Measurements from ENCODE around the gene AGFG2.

DNA sequence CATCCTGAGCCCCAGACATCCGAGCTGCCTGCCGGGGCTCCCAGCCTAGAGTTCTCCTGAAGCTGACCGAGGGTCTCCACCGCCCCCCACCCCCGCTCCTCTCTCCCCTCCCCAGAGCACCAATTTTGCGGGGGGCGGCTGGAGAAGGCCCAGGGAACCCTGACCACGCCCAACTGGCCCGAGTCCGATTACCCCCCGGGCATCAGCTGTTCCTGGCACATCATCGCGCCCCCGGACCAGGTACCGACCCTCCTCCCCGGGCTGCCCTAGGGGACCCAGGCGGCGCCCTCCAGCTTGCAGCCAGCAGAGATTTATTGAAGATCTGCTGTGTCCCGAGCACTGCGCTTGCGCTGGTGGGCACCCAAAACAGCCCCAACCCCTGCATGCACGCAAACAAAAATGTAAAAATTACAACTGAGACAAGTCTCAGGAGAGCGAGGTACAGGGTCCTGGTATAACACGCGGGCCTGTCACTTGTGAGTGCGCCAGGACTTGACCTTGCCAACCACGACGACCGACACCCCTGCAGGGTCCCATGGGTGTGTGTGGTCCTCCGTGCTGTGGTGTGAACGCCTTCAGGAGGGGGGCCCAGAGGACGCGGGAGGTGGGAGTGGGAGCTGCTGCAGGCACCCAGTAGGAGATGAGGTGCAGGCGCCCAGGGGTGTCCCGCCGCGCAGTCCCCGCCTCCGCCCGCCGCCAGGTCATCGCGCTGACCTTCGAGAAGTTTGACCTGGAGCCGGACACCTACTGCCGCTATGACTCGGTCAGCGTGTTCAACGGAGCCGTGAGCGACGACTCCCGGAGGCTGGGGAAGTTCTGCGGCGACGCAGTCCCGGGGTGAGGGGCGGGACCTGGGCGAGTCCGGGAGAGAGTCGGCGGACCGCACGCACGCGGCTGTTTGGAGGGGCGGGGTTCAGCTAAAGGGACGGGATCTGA is 66.2 kb downstream of the AGFG2 start:
- TF ChIP-seq, protein P1, sequence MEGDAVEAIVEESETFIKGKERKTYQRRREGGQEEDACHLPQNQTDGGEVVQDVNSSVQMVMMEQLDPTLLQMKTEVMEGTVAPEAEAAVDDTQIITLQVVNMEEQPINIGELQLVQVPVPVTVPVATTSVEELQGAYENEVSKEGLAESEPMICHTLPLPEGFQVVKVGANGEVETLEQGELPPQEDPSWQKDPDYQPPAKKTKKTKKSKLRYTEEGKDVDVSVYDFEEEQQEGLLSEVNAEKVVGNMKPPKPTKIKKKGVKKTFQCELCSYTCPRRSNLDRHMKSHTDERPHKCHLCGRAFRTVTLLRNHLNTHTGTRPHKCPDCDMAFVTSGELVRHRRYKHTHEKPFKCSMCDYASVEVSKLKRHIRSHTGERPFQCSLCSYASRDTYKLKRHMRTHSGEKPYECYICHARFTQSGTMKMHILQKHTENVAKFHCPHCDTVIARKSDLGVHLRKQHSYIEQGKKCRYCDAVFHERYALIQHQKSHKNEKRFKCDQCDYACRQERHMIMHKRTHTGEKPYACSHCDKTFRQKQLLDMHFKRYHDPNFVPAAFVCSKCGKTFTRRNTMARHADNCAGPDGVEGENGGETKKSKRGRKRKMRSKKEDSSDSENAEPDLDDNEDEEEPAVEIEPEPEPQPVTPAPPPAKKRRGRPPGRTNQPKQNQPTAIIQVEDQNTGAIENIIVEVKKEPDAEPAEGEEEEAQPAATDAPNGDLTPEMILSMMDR (IDR thresholded peaks at IDR 0.05), result no peak
- no peak for TF ChIP-seq POLR2A (IDR thresholded peaks at IDR 0.05)
- no peak for TF ChIP-seq POLR2AphosphoS5 (IDR thresholded peaks at IDR 0.05)
- TF ChIP-seq EP300 (IDR thresholded peaks at IDR 0.05), result no peak
